Stromal cell of bone marrow (primary cell): Measurements from ENCODE around the gene CLEC16A.

Experiments used
- DNase-seq: peaks from one replicate; pipeline ENCODE4 v3.0.0-alpha.2; 2012; ENCODE audit warnings: low read depth

Gene CLEC16A

DNA sequence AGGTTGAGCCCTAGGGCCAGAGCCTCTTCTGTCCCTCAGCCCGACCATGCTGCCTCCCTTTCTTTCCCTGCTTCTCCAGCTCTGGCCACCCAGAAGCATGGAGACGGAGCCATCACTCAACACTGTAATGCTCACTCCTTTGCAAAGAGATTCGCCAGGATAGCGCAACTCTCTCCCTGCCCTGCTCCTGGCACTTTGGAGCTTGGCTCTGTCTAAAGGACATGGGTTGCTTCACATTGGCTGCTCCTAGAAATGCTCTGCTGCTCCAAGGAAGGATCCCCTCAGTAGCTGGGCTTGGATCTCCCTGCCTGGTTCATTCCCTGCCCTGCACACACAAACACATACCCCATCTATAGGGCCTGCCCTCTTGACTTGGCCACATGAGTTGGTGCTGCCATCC is 76.0 kb downstream of the CLEC16A start:
- no peak for DNase-seq

DNA sequence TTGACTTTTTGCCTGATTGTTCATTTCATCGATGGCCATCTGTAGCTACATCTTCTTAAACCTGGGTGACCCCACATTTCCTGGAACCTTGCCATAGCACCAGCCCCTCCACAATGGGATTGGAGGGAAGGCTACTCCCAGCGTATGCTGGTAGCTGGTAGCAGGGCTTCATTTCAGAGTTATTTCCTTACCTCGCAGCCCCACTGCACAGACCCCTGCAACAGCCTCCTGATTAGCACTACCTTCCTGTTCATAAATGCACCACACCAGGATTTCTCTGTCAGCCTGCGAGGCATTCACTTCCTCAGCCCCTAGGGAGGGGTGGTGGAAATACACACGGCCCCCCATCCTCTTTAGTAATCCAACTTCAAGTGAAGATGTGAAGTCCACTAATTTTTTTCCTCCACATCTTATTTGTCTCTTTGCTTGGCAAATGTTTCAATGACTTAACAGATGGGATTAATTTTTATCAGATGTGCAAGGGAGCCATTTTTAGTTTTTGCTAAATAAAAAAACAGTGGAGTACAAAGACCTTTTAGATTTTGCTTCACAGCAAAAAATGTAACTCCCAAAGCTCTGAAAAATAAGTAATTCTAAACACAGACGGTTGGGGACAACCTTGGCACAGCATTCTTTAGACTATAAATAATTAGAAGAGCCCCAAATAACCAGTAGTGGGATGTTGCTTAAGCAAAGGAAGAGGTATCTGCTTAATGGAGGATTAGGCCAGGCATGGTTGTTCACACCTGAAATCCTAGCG is 76.6 kb downstream of the CLEC16A start:
- no peak for DNase-seq

DNA sequence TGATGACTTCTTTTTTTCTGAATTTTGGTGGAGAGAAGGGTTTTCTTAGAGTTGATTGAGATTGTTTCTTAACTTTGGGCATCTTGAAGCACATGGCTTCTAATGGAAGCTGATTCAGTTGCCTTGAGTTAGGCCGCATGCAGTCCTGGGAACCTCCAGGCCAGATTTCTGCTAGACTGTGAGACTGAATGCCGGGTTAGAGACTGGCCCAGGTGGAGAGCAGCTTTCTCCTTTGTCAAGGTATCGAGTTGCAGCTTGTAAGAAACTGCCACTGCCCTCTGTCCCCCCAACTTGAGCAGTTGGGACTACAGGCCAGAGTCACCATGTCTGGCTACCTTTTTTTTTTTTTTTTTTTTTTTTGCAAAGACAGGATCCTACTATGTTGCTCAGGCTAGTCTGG is 77.6 kb downstream of the CLEC16A start:
- no peak for DNase-seq

DNA sequence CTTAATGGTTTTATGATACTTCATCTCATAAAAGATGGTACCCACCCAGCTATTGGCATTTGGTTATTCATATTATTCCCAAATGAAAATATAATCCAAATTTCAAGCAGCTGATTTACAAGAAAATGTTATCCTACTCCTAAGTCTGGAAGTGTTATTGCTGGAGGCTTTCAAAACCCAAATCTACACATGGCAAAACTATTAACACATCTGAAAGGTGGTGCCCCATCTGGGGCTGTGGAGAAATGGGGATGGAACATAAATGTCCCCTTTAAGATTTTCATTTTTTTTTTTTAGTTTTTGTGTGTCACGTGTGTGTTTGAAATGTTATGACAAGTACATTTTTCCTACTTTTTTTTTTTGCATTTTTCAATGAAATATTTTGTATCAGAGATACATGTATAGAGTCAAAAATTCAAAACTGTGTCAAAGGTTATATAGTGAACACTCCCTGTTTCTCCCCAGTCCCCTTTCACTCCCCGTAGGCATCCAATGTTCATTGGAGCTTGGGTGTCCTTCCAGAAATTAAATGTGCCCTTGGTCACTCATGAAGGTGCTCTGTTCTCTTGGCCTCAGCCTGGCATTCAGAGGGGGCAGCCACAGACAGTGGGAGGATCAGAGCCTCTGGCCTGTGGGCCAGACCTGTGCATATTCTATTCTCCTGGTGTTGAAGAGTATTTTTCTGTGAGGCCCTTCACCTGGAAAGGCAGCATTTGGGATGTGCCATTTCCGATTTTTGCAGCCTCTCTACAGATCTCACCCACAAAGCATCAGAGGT is 79.1 kb downstream of the CLEC16A start:
- DNase-seq = no peak

DNA sequence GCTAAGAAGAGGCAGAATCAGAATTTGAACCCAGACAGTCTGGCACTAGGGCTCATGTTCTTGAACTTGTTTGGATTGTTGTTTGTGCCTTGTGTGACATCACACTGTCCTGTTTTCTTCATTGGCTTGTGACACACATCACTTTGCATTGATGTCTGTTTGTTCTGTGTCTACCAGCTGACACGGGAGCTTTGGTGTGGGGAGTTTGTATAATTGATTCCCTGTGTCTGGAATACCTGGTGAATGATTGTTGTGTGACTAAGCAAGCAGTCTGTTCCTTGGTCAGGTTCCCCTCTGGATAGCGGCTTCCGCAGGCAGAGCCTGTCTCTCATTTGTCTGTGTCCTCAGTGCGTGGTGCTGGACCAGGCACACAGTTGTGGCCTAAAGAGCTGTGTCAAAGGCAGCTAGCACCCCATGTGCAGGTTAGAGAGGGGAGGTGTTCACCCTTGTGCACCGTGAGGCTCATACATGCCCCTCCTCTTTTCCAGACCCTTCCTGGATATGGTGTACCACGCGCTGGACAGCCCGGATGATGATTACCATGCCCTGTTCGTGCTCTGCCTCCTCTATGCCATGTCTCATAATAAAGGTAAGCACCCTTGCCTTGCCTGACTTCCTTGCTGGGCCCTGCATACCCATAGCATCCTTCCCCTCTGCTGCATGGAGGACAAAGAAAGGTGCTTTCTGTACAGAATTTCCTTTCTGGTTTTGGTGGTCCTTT is 80.1 kb downstream of the CLEC16A start:
- no peak for DNase-seq

DNA sequence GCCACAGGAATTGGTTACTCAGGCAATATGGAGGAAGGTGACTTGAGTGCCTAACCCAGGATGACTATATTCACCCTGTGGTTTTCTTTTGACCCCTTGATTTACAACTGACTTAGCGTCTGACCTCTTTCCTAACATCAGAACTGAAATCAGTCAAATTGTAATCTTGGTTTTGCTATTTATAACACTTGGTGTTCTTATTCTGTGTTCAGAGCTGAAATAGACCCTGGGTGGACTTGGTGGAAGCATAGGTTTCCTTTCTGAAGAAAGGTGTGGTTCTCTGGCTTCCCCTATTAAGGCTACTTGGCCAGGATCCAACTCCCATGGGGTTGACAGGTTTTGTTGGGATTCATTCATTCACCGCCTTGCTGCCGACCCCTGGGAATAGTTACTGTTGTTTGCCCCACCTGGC is 80.8 kb downstream of the CLEC16A start:
- no peak for DNase-seq

DNA sequence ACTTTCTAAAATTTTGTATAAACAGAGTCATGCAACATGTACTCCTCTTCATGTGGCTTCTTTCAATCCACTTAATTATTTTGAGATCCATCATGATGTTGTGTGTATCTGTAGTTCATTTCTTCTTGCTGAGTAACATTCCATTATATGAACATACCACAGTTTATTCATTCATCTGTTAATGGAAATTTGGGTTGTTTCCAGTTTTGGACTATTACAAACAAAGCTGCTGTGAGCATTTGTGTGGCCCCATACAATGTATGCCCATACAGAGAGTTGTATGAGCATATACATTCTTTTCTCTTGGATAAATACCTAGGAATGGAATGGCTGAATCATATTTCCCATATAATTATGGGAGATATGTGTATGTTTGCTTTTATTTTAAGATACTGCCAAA is 85.6 kb downstream of the CLEC16A start:
- no peak for DNase-seq

DNA sequence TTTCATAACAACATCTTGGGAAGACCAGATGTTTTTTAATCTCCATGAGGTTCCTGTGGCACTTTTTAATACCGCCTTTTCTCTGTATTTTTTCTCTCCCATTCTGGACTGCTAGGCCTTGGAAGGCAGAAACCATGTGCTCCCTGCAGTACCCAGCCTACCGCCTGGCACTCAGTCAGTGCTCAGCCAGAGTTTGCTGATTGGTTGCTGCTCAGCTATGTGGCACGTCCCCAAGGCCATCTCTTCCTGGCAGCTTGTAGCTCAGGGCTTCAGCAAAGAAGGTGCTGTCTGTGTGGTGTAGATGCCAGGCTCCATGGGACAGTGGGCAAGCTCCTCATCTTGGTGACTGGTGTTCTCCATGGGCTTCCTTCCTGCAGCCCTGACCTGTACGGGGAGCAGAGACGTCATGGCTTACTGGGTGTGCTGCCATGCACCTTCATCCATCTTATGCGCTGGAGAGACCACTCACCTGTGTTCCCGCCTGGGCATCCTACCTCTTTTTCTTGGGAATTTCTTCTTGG is 86.7 kb downstream of the CLEC16A start:
- no peak for DNase-seq

DNA sequence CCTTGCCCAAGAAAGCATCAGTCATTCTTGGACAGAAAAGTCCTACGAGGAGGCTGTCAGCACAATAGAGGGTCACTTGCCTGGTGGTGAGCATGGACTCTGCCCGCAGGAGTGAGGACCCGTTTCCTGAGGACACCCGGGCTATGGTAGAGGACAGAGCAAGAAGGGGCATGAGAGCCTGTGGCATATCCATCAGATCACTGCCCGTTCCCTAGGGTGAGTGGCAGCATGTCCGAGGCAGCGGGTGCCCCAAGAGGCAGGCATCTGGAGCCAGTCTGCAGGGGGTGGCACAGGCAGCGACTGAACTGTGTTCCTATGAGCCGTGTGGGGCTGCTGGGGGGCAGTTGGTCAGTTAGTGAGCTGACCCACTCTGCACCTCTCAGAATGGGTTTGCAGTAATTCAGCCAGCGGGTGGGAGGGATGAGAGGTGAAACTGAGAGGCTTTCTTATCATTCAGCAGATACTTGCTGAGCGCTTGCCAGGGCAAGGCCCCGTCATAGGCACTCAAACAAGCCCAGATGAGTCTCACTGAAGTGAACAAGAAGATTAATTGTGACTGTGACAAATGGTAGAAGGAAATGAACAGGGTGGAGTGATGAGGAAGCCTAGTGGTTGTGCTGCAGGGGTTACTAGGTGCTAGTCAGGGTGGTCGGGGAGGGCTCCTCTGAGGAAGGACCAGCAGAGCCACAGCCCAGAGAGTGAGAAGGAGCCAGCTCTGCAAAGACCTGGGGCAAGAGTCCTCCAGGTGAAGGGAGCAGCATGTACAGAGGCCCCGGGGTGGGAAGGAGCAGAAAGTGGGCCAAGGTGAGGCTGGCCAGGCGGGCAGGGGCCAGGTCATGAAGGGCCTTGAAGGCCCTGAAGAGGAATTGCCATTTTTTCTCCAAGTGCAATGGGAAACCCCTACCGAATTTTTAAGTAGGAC is 87.9 kb downstream of the CLEC16A start:
- DNase-seq = no peak

DNA sequence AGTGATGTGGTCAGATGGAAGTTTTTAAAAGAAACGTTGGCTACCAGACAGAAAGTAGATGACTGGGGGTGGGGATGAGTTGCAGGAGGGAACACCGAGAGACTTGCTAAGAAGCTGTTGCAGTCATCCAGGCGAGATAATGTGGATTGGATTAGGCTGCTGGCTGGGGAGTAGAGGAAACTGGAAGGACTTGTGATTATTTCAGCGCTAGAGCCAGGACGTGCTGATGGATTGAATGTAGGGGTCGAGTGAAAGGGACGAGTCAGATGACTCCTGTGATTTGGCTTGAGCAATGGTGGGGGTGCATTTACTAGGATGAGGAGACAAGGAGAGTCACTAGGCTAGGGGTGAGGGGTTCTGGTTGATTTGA is 88.5 kb downstream of the CLEC16A start:
- peak; percentile 61 for DNase-seq

DNA sequence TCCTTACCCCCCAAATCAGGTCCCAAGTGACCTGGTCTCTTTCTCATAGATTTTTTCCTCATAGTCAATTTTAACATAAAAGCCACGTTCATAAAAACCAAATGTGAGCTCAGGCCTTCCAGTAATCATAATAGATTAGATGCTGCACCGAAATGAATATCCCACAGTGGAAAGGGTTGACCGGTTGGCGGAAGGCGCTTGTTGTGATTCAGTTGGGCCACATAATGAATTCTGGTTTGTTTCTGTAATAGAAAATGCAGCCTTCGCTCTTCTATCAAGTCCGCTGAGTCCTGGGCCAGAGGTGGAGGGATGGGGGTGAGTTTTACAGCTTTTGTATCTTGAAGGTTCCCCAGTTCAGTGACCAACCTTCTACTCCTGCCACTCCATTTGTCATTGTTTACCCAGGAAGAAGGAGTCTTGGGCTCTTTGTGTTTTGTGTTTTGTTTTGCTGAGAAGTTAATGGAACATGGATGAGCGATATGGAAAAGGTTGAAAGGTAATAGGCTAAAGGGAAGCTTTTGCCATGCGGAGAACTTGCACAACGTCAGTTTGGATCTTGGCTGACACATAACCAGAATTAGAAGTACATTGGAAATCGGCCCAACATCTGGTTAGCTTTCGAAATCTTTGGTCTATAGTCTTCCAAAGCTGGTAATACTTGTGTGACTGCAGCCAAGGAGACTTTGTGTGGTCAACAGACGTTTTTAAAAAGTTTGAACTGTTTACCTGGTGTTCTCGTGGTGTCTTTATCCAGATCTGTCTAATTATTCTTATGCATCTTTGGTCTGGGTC is 89.5 kb downstream of the CLEC16A start:
- DNase-seq = peak; percentile 90

DNA sequence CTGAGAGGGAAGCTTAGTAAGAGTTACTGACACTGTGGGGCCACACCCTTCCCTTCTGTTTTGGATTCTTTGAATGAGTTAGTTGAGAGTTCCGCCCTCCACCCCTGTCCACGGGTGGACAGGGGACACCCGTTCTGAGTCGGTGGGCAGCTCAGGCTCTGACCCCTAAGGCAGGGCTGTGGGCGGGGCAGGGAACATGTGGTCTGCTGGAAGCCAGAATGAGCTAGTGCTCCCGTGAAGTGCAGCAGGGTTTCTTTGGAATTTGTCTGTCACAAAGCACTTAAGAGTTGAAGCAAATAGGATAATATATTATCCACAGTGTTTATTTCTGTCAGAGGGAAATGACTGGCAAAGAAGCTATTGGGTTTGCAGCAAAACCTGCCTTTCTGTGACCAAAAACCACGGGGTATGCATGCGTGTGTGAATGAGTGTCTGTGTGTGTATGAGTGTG is 90.1 kb downstream of the CLEC16A start:
- no peak for DNase-seq

DNA sequence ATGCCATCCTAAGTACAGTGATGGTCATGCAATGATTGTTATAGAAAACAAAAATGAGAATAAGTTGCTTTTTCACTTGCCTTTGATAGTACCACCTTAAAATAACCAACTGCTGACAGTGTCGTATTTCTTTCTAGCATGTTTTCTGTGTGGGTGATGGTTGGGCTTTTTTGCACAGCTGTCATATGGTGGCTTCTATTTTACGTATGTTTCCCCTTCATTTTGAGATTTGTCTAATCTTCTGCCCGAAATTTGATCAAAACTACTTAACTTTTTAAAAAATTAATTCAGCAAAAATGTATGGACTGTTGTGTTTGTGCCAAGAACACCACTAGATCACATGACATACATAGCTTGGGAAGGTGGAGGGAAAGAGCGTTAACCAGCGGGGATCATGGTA is 90.7 kb downstream of the CLEC16A start:
- DNase-seq = no peak

DNA sequence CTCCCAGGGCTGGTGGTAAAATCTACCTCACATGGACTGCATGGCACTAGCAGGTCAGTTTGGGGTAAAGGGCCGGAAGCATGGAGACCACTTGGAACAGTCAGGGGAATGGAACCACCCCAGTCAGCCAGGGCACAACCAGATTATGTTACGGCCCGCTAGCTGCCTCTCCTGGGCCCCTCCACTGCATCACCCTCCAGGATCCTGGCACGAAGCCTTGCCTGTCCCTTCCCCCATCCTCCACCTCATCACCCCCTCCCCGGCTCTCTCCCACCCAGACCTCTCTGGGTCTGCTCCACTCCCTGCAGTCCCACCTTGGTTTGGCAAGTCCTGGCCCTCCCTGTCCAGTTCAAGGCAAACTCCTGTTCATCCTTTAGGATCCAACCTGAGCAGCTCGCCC is 91.7 kb downstream of the CLEC16A start:
- DNase-seq = no peak

DNA sequence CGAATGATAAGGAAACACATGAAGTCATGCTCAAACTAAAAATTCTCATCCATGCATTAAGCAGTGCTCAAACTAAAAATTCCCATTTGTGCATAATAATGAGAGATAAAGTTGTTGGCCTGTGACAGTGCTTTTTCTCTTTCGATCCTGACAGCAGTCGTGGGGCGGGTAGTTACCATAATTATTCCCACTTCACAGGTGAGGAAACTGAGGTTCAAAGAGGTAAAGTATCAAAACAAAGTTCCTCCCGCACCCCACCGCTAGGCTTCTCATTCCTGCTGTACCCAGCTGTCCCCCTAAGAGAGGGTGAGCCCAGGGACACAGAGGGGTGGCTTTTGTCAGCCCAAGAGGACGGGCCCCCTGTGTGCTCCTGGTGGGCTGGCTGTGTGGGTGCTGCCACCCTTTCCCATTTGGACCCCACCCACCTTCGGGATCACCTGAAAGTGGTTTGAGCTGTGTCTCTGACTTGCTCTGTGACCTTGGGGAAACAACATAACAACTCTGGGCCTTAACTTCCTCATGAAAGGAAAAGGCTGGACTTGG is 92.6 kb downstream of the CLEC16A start:
- DNase-seq = no peak

DNA sequence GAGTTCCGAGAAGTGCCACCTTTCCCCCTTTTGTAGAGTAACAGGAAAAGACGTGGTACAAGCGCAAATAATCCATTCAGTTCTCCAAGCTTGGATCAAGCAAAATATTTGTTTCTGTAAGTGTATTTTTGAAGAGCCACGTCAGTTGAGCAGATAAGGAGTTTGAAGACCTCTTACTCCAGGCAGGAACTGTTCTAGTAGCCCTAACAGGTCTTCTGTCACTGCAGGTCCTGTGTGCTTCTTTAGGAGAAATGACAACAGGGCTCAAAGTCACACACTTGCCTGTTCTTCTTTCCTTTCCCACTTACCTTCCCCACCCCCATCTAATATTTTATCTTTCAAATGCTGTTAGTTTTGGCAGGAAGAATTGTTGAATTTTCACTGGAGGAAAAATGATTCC is 93.9 kb downstream of the CLEC16A start:
- no peak for DNase-seq

DNA sequence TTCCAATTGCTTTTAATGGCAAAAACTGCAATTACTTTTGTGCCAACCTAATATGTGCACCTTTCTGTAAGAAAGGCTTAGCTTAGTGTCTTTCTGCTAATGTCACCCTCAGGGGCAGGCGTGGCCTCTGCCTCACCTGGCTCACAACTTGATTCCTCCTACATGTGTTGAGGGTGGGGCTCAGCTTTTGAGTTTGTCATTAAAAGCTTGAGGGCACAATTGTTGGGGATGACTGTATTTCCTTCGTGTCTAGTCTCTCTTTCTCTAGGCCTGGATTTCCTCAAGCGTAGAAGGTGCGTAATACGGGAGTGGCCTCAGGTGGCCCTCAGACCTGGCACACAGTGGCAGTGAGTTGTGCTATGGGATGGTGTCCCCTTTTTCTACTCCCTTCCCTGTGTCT is 94.4 kb downstream of the CLEC16A start:
- DNase-seq = no peak

DNA sequence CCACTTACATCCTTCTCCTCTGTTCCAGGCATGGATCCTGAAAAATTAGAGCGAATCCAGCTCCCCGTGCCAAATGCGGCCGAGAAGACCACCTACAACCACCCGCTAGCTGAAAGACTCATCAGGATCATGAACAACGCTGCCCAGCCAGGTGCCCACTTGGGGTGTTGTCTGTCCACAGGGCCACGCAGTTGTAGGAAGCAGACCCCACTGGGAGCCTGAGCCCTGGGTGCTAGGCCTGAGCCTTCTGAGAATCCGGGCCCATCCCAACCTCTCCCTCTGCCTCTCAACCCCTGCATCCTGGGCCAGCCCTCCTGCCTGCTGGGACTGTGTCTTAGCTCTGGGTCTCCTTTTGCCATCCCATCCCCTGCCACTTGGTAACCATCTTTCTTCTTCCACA is 95.4 kb downstream of the CLEC16A start:
- no peak for DNase-seq

DNA sequence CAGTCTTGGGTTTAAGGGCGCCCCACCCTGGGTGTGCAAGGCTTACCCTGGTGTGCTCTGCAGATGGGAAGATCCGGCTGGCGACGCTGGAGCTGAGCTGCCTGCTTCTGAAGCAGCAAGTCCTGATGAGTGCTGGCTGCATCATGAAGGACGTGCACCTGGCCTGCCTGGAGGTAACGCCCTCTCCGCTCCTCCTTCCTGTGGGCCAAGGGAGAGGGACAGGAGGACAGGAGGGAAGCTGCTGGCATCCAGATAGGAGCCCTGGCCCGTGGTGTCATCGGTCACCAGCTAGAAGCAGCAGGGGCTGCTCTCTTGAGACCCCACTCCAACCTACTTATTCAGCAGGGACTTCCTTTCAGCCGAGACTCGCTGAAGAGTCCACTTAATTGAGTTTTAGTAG is 97.8 kb downstream of the CLEC16A start:
- no peak for DNase-seq

DNA sequence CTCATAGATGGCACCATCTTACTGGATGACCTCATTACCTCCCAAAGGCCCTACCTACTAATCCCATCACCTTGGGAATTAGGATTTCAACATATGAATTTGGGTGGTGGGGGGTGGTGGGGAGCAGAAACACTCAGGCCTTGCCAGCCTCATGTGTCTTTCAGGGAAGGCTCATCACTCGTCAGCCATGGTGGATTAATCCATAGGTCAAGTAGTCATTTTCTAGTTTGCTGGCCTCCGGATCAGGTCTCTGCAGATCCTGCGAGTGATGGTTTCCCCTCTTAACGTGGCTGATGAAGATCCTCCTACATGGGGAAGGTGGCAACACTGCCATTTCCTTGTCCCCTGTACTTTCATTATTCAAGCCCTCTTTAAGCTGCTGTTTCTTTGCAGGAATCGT is 101.1 kb downstream of the CLEC16A start:
- no peak for DNase-seq

DNA sequence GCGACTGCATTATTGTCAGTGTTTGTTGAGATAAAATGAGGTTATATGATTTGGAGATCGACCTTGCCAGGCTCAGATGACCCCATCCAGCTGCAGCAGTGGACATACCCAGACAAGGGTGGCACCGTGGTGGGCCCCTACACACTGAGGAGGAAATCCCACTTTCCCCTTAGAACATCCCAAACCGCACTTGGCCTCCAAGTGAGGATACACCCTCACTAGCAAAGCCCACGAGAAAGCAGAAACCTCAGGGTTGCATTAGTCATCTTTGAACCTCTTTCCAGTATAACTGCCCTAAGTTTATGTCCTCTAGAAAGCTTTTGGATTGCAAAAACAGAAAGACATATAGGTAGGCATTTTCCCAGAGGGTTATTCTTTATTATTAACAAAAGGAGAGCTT is 101.5 kb downstream of the CLEC16A start:
- peak; percentile 52 for DNase-seq
